ENCODE data around the gene PRKCH.

Gene PRKCH

GRCh38 chr14:61321385-61322010, at the start of gene PRKCH:
TSS of gene PRKCH (plus strand) at chr14:61321579. CDS start at chr14:61322102, 523 bp downstream.
- DNase-seq (ENCODE audit: low read depth), result peak; percentile 68

DNA sequence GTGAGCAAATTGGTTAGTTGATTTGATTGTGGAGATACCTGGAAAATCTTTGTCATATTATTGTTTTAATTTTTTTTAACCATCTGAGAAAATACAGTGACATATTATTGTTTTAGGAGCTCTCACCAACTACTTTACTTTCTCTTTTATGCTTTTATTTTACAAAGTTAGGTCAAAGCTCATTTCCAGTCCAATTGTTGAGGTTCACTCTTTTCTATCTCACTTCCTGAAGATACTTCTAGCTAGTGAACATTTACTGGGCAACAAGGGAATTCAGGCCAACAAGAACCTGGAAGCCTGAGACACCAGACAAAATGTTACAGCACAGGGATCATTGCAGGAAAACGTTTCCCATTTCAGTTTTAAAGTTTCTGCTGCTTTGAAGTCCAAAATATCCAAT, 44.1 kb upstream of the PRKCH start:
- DNase-seq (ENCODE audit: low read depth), result no peak

DNA sequence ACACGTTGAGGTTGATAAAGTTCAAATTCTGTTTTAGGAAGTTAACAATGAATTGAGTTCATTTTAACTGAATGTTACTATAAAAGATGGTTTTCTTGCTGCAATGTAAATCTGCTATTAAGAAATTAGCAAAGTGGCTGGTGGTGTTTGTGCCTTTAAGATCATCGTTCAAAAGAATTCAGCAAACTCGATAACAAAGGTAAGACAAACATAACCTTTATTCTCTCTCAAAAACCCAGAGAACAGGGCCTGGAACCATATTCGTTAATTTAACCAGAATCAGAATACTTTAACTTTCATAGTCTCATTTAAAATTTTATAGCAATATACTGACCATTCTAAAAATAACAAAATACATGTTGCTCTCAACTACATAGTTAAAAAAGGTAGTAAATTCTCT, 43.6 kb upstream of the PRKCH start:
- DNase-seq (ENCODE audit: low read depth), result no peak

DNA sequence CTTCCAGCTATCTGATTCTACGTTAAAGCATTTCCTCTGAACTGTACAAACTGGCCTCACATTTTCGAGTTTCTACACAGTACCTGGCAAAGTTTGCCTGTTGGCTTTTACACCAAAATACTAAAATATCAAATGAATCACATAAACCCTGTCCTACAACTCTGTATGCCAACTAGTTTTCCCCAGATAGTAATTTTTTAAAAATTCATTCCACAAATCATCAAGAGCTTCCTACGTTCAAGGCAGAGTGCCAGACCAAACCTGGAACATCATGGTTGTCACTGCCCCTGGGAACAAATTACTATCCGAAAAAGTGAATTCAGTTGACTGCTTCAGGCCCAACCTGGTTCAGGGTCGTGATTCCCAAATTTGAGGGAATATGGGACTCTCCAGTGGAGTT, 42.3 kb upstream of the PRKCH start:
- DNase-seq (ENCODE audit: low read depth), result no peak

DNA sequence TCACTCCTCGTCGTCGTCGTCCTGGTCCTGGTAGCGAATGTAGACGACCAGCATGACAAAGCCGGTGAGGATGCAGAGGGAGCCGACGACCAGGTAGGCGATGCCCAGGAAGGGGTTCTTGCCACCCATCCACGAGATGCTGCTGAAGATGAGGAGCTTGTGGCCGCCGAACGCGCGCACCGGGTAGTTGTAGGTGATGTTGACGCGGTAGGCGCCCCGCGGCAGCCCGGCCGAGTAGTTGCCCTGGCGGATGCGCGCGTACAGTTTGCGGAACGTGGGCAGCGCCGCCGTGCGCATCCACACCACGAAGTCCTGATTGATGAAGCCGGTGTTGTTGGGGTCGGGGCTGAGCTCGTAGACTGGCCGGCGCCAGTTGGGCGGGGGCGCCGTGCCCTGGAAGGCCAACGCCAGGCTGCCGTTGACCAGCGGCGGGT, 41.3 kb upstream of the PRKCH start:
- no peak for DNase-seq (ENCODE audit: low read depth)

- DNase-seq (ENCODE audit: low read depth), result peak; percentile 35
Measured at GRCh38 chr14:61280526-61281185, 40.7 kb upstream of the PRKCH start.

DNA sequence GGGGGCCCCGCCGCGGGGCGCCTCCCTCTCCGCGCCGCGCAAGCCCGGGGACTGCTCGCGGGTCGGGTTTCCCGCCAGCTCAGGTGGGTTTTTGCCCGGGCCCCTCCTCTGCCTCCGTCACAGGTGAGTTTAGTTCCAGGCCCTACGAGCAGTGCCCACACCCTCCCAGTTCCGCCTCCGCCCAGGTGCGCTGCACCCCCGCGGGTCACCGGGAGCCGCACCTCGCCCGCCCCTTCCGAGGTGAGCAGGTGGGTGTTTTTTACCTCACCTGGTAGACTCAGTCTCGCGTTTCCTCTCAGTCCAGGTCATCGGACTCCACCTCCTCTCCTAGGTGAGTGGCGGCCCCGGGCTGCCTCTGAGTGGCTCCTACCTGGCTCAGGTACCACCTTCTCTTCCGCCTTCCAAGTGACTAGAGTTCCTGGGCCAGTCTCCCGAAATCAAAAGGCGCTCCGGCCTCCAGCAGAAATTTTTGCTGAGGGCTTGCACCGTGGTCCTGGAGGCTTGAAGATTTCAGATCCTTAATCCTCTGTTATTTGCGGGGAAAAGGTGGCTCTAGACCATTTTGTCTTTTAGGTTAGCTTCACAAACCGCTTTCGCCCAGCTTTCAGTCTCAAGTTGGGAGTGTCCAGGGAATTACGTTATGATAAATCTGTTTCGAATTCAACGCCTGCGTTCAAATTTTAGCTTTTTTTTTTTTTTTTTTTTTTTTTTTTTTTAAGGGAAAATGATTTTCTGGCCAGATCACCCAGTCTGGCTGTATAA, 40.0 kb upstream of the PRKCH start, which contains the start of gene TMEM30B:
Gene TMEM30B, minus strand, starts transcription at position 153 of the 762 bp plus-strand sequence. CDS start 191 bp downstream, outside the sequence.
- no peak for DNase-seq (ENCODE audit: low read depth)

- no peak for DNase-seq (ENCODE audit: low read depth)
Measured at GRCh38 chr14:61281948-61282275, 39.5 kb upstream of the PRKCH start.

DNA sequence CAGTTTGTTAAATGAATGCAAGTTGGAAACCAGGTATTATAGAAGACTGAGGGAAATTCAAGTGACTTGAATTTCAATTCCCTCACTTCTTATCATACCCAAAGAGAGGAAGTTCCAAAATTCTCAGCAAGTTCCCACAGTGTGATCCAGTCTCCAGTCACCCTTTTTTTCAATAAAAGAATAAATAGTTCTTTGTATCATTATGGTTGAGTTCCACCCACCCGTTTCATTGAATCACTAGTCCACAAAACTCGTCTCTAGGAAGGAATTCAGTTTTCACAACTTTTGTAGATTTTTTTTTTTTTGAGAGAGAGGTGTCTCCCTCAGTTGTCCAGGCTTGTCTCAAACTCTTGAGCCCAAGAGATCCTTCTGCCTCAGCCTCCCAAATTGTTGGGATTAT, 38.6 kb upstream of the PRKCH start:
- no peak for DNase-seq (ENCODE audit: low read depth)

- no peak for DNase-seq (ENCODE audit: low read depth)
Measured at GRCh38 chr14:61284001-61284400, 37.4 kb upstream of the PRKCH start.

DNA sequence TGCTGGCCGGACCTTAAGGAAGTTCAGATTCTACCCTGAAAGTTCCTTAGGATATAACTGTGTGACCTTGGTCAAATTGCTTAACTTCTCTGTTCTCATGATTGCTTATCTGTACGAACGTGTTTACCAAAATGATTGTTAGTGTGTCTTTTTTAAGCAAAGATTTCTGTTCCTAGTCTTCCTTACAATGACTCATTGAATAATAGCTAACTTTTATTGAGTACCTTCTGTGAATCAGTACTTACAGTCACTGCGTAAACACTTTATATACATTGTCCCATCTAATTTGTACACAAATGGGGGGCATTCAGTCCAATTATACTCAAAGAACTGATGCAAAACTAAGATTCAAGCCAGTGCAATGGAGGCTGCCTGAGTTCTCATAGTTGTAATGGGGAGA, 36.0 kb upstream of the PRKCH start:
- no peak for DNase-seq (ENCODE audit: low read depth)

DNA sequence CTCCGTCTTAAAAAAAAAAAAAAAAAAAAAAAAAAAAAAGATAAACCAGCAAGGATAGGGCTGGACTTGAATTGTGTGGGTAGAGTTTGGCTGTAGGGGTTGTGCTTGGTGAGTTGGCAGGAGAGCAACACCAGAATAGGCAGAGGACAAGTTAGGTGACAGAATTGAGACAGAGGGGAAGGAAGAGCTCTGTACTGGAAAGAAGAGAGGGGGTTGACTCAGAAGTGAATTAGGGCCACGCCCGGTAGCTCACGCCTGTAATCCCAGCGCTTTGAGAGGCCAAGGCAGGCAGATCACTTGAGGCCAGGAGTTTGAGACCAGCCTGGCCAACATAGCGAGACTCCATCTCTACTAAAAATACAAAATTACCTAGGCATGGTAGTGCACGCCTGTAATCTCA, 34.2 kb upstream of the PRKCH start:
- no peak for DNase-seq (ENCODE audit: low read depth)

DNA sequence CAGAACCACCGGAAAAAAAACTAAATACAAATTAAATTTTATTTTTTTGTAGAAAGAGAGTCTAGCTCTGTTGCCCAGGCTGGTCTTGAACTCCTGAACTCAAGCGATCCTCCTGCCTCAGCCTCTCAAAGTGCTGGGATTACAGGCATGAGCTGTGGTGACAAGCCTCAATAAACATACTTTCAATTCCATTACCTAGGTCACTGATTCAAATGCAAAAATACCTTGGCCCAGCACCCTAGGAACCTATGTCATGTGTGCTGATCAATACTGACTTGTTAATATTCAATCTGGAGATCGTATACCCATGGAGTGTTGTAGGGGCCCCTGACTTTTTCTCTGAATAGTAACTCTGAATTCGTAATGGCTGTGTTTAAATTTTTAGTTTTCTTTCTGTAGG, 33.2 kb upstream of the PRKCH start:
- no peak for DNase-seq (ENCODE audit: low read depth)

DNA sequence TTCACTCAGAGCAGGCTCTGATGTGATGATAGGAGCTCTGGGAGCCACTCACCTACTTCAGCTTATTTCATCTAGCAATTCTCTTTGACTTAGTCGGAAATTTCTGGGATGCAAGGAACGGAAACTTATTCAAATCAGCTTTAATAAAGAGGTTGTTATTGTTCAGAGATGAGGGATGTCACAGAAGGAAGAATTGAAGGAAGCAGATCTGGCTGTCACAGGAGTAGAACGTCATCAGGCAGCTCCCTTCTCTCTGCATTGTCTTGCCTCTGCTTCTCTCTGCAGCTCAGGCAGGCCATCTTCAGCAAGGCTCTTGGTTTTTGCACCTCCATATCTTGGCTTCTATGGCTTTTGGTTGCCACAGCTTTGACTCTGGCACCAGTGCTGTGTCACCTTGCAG, 32.7 kb upstream of the PRKCH start:
- DNase-seq (ENCODE audit: low read depth), result no peak

GRCh38 chr14:61290701-61291100, 30.7 kb upstream of the PRKCH start:
- DNase-seq (ENCODE audit: low read depth), result no peak

DNA sequence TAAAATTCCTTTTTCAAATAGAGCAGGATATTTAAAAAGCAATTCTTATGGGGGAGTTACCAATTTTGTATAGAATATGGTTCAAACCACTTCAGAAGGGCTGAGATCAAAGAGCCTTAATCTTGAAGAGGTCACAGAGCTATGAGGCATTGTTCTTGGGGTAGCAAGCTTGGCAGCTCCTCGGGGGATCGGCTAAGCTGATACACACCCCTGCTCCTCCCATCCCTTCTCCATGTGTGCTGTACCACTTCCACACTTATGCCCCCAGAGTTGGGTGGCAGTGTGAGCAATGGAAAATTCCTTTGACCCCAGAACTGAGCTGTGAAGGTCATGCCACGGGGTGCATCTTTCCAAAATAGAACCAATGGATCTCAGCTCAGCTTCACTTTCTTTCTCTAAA, 25.2 kb upstream of the PRKCH start:
- DNase-seq (ENCODE audit: low read depth), result no peak

- no peak for DNase-seq (ENCODE audit: low read depth)
Measured at GRCh38 chr14:61296719-61297502, 24.5 kb upstream of the PRKCH start.

DNA sequence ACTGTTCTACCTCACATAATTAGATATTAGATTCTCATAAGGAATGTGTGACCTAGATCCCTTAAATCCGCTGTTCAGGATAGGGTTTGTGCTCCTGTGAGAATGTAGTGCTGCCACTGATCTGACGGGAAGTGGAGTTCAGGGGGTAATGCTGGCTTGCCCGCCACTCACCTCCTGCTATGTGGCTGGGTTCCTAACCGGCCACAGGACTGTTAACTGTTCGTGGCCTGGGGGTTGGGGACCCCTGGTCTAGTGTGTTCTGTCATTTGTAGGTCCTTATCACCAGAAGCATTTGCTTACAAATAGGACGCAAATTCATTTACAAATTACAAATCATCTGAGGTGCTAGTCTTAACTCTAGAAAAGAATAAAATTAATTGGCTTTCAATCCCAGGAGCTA, 23.8 kb upstream of the PRKCH start:
- DNase-seq (ENCODE audit: low read depth), result no peak

- DNase-seq (ENCODE audit: low read depth), result no peak
Measured at GRCh38 chr14:61298824-61299223, 22.6 kb upstream of the PRKCH start.

DNA sequence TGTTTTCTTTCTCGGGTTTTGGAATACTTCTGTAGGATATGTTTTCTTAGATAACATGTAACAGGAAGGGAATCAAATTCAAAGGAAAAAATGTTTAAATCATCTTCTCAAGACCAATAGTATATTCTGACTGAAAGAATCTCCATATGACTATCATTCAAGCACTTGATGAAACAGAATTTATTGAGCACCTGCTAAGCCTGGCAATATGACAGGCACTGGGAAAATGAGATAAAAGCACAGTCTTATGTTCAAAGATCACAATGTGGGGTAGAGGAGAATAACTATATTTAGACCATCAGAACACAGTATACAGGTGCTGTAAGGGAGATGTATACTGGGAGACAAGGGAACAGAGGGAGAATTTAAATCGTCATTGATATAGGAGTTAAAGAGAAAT, 21.2 kb upstream of the PRKCH start:
- no peak for DNase-seq (ENCODE audit: low read depth)

DNA sequence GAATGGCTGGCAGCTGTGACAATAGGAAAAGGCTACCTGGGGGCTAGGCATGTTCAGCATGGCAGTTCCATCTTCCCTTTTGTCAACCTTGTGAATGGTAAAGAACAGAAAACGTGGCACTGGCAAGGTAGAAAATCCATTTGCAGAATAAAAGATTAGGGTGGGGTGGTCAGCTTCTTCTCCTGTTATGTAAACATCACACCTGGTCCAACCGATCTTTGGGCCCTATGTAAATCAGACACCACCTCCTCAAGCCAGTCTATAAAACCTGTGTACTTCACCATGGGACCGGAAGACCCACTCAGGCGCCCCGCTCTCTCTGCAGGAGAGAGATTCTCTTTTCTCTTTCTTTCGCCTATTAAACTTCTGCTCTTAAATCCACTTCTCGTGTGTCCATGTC, 20.6 kb upstream of the PRKCH start:
- no peak for DNase-seq (ENCODE audit: low read depth)

GRCh38 chr14:61304688-61305087, 16.7 kb upstream of the PRKCH start:
- no peak for DNase-seq (ENCODE audit: low read depth)

DNA sequence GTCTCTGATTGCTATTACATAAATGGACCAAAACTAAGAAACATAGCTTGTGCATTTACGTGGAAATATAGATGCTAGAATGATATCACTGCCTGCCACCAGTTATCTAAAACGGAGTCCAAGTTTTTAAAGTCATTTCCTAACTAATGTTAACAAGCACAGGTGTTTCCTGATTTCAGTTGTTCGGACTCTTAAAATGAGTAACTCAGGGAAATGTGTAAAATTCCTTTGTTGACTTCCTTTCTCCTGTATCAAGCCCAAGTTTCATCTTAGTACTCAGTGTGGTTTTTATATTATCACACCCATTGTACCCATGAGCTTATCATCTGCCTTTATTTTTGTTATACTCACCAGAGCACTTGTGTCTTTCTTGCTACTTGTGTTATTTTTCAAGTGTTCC, 13.2 kb upstream of the PRKCH start:
- no peak for DNase-seq (ENCODE audit: low read depth)
